Measurements from ENCODE around the gene PCNX2.

DNA sequence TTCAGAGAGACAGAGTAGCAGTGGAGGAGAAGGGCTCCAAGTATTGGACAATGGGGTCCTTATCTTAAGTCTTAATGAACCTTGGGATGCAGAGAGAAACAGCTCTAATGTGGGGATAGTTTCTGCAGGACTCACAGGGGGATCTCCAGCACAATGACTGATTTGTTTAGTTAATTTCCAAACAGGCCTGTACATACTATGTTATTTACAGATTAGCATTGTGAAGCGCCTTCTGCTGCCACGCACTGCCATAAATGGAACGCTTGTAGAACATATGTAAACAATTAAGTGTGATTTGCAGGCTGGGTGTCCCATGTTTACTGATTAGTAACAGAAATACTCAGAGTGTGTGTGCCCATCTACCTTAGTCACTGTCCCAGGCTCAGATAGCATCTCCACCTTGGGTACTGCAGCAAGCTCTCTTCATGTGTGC is 289.0 kb downstream of the PCNX2 start:
- TF ChIP-seq, protein P1, sequence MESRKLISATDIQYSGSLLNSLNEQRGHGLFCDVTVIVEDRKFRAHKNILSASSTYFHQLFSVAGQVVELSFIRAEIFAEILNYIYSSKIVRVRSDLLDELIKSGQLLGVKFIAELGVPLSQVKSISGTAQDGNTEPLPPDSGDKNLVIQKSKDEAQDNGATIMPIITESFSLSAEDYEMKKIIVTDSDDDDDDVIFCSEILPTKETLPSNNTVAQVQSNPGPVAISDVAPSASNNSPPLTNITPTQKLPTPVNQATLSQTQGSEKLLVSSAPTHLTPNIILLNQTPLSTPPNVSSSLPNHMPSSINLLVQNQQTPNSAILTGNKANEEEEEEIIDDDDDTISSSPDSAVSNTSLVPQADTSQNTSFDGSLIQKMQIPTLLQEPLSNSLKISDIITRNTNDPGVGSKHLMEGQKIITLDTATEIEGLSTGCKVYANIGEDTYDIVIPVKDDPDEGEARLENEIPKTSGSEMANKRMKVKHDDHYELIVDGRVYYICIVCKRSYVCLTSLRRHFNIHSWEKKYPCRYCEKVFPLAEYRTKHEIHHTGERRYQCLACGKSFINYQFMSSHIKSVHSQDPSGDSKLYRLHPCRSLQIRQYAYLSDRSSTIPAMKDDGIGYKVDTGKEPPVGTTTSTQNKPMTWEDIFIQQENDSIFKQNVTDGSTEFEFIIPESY (IDR thresholded peaks at IDR 0.05; ENCODE audit: extremely low read depth, insufficient replicate concordance, low read length), result no peak
- TF ChIP-seq, protein P2, sequence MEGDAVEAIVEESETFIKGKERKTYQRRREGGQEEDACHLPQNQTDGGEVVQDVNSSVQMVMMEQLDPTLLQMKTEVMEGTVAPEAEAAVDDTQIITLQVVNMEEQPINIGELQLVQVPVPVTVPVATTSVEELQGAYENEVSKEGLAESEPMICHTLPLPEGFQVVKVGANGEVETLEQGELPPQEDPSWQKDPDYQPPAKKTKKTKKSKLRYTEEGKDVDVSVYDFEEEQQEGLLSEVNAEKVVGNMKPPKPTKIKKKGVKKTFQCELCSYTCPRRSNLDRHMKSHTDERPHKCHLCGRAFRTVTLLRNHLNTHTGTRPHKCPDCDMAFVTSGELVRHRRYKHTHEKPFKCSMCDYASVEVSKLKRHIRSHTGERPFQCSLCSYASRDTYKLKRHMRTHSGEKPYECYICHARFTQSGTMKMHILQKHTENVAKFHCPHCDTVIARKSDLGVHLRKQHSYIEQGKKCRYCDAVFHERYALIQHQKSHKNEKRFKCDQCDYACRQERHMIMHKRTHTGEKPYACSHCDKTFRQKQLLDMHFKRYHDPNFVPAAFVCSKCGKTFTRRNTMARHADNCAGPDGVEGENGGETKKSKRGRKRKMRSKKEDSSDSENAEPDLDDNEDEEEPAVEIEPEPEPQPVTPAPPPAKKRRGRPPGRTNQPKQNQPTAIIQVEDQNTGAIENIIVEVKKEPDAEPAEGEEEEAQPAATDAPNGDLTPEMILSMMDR (IDR thresholded peaks at IDR 0.05 in 2 of 3, conservative IDR thresholded peaks at IDR 0.05 in 1 of 3; ENCODE audit: borderline replicate concordance in 1 of 3, insufficient read depth in 1 of 3, low read depth in 2 of 3, low read length in 2 of 3), result no peak
- TF ChIP-seq JUND (IDR thresholded peaks at IDR 0.05) (no peak), EZH2 (IDR thresholded peaks at IDR 0.05) (no peak), POLR2A (IDR thresholded peaks at IDR 0.05; ENCODE audit: borderline replicate concordance, extremely low read depth, insufficient read depth, insufficient read length) (no peak), EZH2phosphoT487 (IDR thresholded peaks at IDR 0.05; ENCODE audit: borderline replicate concordance) (no peak)

Data from HCT116 (cell line).